Measurements from ENCODE around the gene ADRA2B. TPM values are rescaled to one million over a fixed set of nuclear protein-coding genes. Genes with fewer than 3 reads are reported as not detected.
"Not testable (repeated sequence)": the region's sequence is repeated elsewhere in the genome, so short reads cannot be mapped to it uniquely, and the experiment has no call there.

ADRA2B gene
- total RNA-seq, 1 experiment from 2014 or later: 2.7 TPM

DNA sequence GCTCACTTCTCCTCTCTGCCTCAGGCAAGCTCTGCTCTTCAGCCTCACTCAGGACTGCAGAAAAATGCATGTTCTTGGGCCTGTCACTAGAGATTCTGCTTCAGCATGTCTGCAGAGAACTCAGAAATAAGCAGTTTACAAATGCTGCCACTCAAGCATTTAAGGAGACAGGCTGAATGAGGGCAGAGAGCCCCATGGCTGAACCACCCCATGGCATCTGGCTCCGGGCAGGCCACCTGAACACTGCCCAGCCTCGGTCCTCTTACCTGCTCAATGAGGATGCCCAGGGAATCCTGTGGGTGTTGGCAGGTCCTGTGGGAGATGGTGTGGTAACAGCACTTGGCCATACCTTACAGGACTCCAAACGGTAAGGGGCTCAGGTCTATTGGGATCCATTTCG, 50.4 kb downstream of the ADRA2B start:
- not testable (repeated sequence) for H2AFZ ChIP-seq (ENCODE audit: low read length); H2BK15ac ChIP-seq (ENCODE audit: low read depth, low read length); H3K56ac ChIP-seq (ENCODE audit: insufficient read length, low read depth, low read length); DNase-seq; H3K4me2 ChIP-seq (ENCODE audit: insufficient read depth, insufficient read length, low read length); H3K27me3 Mint-ChIP-seq (ENCODE audit: low read depth); H3T11ph ChIP-seq (ENCODE audit: low read length); H3K27me3 ChIP-seq (ENCODE audit: insufficient read depth, low read length); H3K9ac ChIP-seq (ENCODE audit: extremely low read depth, insufficient read length, low read length); H3K4me3 Mint-ChIP-seq; H3K9me3 ChIP-seq (ENCODE audit: control insufficient read depth, low read depth, low read length); H2BK20ac ChIP-seq (ENCODE audit: low read depth, low read length, poor library complexity, severe bottlenecking); H2AK5ac ChIP-seq (ENCODE audit: insufficient read length, low read length); H3K4me1 ChIP-seq (ENCODE audit: insufficient read depth, low read length); H3K27ac ChIP-seq (ENCODE audit: insufficient read length, low read depth, low read length); H2BK12ac ChIP-seq (ENCODE audit: insufficient read length, low read depth, low read length); H3K27ac Mint-ChIP-seq; H4K91ac ChIP-seq (ENCODE audit: insufficient read length, low read depth, low read length); H3K18ac ChIP-seq (ENCODE audit: insufficient read length, low read depth, low read length); H3K79me1 ChIP-seq (ENCODE audit: insufficient read depth, low read depth, low read length, poor library complexity, severe bottlenecking); H3K14ac ChIP-seq (ENCODE audit: insufficient read depth, low read length); H3K36me3 Mint-ChIP-seq (ENCODE audit: insufficient read depth in 1 of 3, low read depth in 3 of 3); H3K79me2 ChIP-seq (ENCODE audit: insufficient read depth, low read length); H4K8ac ChIP-seq (replicated peaks; ENCODE audit: insufficient read length, low read depth, low read length); H3K4ac ChIP-seq (ENCODE audit: low read depth, low read length); H3K9me3 Mint-ChIP-seq; H2BK5ac ChIP-seq (ENCODE audit: insufficient read length, low read length); H3K23me2 ChIP-seq (ENCODE audit: insufficient read length, low read depth, low read length, poor library complexity, severe bottlenecking); H4K5ac ChIP-seq (ENCODE audit: insufficient read length, low read depth, low read length); H3K23ac ChIP-seq (ENCODE audit: insufficient read length, low read depth, low read length); H2BK120ac ChIP-seq (ENCODE audit: low read depth, low read length, poor library complexity, severe bottlenecking); H4K20me1 ChIP-seq (ENCODE audit: control insufficient read depth, insufficient read depth, insufficient read length)
- peaks cover 3 to 12% of the 10 kb centered on the region in 2 experiments for H3K4me1 Mint-ChIP-seq
- no CpG with 5 or more reads among the region's 4 CpGs for WGBS (ENCODE audit: extremely low coverage, insufficient read length, low lambda C conversion rate)

All from H9 (cell line).